ENCODE measurements around the gene TATDN3.
A peak's percentile ranks its signal among the peaks of the same experiment; 100 is the strongest.

TATDN3 gene

DNA sequence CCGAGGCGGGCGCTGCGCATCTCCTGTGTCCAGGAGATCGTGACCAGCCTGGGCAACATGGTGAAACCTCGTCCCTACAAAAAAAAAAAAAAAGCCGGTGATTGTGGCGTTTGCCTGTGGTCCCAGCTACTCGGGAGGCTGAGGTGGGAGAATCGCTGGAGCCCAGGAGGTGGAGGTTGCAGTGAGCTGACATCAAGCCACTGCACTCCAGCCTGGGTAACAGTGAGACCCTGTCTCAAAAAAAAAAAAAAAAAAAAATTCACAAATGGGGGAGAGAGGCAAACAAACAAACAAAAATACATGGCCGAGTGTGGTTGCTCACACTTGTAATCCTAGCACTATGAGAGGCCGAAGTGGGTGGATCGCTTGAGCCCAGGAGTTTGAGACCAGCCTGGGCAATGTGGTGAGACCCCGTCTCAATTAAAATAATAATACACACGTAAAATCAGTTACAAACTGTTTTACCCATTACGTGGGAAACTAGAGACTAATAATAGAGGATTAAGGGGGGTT, 758 bp downstream of the TATDN3 start:
- TF ChIP-seq, protein P1, sequence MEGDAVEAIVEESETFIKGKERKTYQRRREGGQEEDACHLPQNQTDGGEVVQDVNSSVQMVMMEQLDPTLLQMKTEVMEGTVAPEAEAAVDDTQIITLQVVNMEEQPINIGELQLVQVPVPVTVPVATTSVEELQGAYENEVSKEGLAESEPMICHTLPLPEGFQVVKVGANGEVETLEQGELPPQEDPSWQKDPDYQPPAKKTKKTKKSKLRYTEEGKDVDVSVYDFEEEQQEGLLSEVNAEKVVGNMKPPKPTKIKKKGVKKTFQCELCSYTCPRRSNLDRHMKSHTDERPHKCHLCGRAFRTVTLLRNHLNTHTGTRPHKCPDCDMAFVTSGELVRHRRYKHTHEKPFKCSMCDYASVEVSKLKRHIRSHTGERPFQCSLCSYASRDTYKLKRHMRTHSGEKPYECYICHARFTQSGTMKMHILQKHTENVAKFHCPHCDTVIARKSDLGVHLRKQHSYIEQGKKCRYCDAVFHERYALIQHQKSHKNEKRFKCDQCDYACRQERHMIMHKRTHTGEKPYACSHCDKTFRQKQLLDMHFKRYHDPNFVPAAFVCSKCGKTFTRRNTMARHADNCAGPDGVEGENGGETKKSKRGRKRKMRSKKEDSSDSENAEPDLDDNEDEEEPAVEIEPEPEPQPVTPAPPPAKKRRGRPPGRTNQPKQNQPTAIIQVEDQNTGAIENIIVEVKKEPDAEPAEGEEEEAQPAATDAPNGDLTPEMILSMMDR (IDR thresholded peaks at IDR 0.05) = no peak
- peak overlapping the region; percentile 98 for H2AFZ ChIP-seq

DNA sequence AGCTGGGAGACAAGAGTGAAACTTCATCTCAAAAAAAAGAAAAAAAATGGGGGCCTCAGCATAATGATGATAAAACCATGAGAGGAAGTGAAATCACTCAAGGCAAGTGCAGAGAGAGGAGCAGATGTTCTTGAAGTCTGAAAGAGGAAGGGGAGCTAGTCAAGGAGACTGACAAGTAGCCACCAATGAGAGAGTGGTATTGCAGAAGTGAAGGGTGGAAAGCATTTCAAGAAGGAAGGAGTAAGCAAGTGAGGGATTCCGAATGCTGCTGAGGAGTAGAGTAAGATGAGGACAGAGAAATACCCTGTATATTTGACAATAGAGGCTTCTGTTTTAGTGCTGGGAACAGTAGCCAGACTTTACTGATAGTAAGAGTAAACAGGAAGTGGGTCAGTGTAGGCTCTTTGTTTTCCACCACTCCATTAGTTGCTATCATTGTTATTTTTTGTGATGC, 2.9 kb downstream of the TATDN3 start:
- Histone ChIP-seq H3K9ac (no peak overlapping the region), H3K9me3 (ENCODE audit: control insufficient read depth, low read length) (no peaks in the 10 kb centered on the region), H3K27ac (no peak overlapping the region), H3K4me2 (ENCODE audit: low read length) (no peak overlapping the region), H3K4me3 (ENCODE audit: low read depth, low read length) (no peak overlapping the region), H2AFZ (no peak overlapping the region), H3K27me3 (ENCODE audit: control insufficient read depth, insufficient read depth, low read length) (no peaks in the 10 kb centered on the region), H3K79me2 (no peaks in the 10 kb centered on the region), H3K36me3 (ENCODE audit: control insufficient read depth, insufficient read depth, low read length) (no peaks in the 10 kb centered on the region), H3K4me1 (no peaks in the 10 kb centered on the region)
- TF ChIP-seq, protein P1 (IDR thresholded peaks at IDR 0.05) = no peak

More for the DNA sequence above, 758 bp downstream of the TATDN3 start:
- H3K27ac ChIP-seq = peak overlapping the region; percentile 92
- peak overlapping the region; percentile 92 for H3K4me3 ChIP-seq (ENCODE audit: low read depth, low read length)
- no peak overlapping the region for H3K9ac ChIP-seq
- H3K79me2 ChIP-seq = no peaks in the 10 kb centered on the region
- no peaks in the 10 kb centered on the region for H3K4me1 ChIP-seq
- H3K9me3 ChIP-seq (ENCODE audit: control insufficient read depth, low read length) = no peaks in the 10 kb centered on the region
- H3K4me2 ChIP-seq (ENCODE audit: low read length) = peak overlapping the region; percentile 81
- no peaks in the 10 kb centered on the region for H3K36me3 ChIP-seq (ENCODE audit: control insufficient read depth, insufficient read depth, low read length)
- H3K27me3 ChIP-seq (ENCODE audit: control insufficient read depth, insufficient read depth, low read length) = no peaks in the 10 kb centered on the region

DNA sequence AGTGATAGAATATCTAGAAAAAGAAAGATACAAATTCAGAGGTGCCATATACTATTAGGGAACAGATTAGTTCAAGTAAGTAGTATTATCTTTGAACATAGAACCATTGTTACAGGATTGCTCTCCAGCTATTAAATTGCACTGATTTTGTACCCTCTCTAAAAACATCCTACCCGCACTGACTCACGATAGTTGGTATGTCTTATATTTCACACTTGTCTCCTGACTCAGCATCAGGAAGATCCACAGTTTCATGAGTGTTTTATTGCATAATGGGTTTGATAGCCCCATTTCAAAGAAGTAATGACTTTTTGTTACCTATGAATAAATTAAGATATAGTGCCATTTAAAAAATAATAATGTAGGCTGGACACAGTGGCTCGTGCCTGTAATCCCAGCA, 6.0 kb downstream of the TATDN3 start:
- Histone ChIP-seq H3K4me2 (ENCODE audit: low read length) (no peak overlapping the region), H2AFZ (no peak overlapping the region), H3K9me3 (ENCODE audit: control insufficient read depth, low read length) (no peaks in the 10 kb centered on the region), H3K4me1 (no peaks in the 10 kb centered on the region), H3K27me3 (ENCODE audit: control insufficient read depth, insufficient read depth, low read length) (no peaks in the 10 kb centered on the region), H3K4me3 (ENCODE audit: low read depth, low read length) (no peak overlapping the region), H3K79me2 (no peaks in the 10 kb centered on the region), H3K9ac (no peak overlapping the region), H3K36me3 (ENCODE audit: control insufficient read depth, insufficient read depth, low read length) (no peaks in the 10 kb centered on the region), H3K27ac (no peak overlapping the region)
- TF ChIP-seq, protein P1 (IDR thresholded peaks at IDR 0.05) = no peak

DNA sequence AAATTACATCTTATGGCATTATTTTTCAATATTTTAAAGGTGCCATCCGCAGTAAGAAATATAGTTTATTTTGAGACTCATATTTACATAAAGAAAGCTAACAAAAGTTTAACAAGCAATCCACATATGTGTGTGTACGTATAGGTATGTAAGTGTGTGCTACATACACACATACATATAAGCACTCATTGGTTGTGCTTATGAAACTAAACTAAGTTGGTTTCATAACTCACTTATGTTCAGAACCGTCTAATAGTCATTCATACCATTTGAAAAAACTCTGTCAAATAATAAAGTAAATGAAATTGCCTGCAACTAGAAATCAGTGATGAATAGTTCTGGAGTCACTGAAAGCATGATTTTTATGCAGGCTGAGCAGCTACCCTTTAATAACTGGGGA, 14.1 kb downstream of the TATDN3 start:
- TF ChIP-seq, protein P1 (IDR thresholded peaks at IDR 0.05) = no peak
- Histone ChIP-seq H3K36me3 (ENCODE audit: control insufficient read depth, insufficient read depth, low read length) (no peaks in the 10 kb centered on the region), H2AFZ (no peak overlapping the region), H3K27ac (no peak overlapping the region), H3K4me2 (ENCODE audit: low read length) (no peak overlapping the region), H3K79me2 (no peaks in the 10 kb centered on the region), H3K27me3 (ENCODE audit: control insufficient read depth, insufficient read depth, low read length) (no peaks in the 10 kb centered on the region), H3K9ac (no peak overlapping the region), H3K9me3 (ENCODE audit: control insufficient read depth, low read length) (no peaks in the 10 kb centered on the region), H3K4me1 (no peaks in the 10 kb centered on the region), H3K4me3 (ENCODE audit: low read depth, low read length) (no peak overlapping the region)

Data from parathyroid adenoma (tissue), 2 donors.